ENCODE results near the gene ADCK1.
A peak's percentile ranks its signal among the peaks of the same experiment; 100 is the strongest.

Gene ADCK1

DNA sequence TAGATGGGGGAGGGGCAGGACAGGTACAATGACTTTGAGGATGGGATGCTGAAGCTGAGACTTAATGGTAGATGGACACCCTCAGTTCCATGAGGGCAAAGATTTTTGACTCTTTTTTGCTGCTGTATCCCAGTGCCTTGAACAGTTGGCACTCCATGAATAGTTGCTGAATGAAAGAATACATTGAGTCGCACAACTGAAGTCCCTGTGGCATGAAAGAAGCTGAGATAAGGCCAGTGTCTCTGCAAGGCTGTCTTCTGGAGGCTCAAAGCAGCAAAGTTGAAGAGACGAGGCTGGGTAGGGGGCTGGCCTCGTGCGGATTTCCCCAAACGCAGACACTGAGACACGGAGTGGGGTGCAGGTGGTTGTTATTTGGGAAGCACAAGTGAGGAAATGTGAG lies 179.3 kb downstream of the ADCK1 start:
- no peaks in the 10 kb centered on the region for H3K9me3 ChIP-seq (ENCODE audit: control extremely low read depth in 1 of 5, control insufficient read depth in 4 of 5, insufficient read depth in 2 of 5, low read depth in 1 of 5, low read length in 4 of 5)
- ChIA-PET POLR2A (no interaction called here), CTCF (interaction anchor here (0.6 to 3.8 kb wide), 7 partner anchors 8 to 117 kb away, joined by 3 to 28 read pairs (median 8); no protein-coding TSS in a partner anchor)
- no peak overlapping the region for H3K4me3 ChIP-seq (ENCODE audit: control insufficient read depth in 1 of 7, extremely low read depth in 1 of 7, insufficient read depth in 4 of 7, low read depth in 2 of 7, low read length in 6 of 7)
- no peak for DNase-seq
- H3K27ac ChIP-seq (ENCODE audit: insufficient read depth in 1 of 2, low read depth in 1 of 2, low read length in 2 of 2, poor library complexity in 1 of 2, severe bottlenecking in 2 of 2), result no peak overlapping the region
- no peaks in the 10 kb centered on the region for H3K36me3 ChIP-seq (ENCODE audit: control insufficient read depth in 4 of 4, insufficient read depth in 4 of 4, low read length in 3 of 4)
- H3K27me3 ChIP-seq (replicated peaks in 2 of 5; ENCODE audit: control insufficient read depth in 4 of 5, insufficient read depth in 5 of 5, low read length in 4 of 5), result peaks cover 0 to 4% (median 0%) of the 10 kb centered on the region in 5 experiments
- H3K4me1 ChIP-seq (ENCODE audit: control extremely low read depth in 1 of 4, control insufficient read depth in 4 of 4, insufficient read depth in 4 of 4, low read length in 3 of 4), result peaks cover 4 to 33% (median 23%) of the 10 kb centered on the region in 4 experiments
- WGBS (ENCODE audit: insufficient coverage), result 95% methylated on average over 6 of the region's 6 CpGs

DNA sequence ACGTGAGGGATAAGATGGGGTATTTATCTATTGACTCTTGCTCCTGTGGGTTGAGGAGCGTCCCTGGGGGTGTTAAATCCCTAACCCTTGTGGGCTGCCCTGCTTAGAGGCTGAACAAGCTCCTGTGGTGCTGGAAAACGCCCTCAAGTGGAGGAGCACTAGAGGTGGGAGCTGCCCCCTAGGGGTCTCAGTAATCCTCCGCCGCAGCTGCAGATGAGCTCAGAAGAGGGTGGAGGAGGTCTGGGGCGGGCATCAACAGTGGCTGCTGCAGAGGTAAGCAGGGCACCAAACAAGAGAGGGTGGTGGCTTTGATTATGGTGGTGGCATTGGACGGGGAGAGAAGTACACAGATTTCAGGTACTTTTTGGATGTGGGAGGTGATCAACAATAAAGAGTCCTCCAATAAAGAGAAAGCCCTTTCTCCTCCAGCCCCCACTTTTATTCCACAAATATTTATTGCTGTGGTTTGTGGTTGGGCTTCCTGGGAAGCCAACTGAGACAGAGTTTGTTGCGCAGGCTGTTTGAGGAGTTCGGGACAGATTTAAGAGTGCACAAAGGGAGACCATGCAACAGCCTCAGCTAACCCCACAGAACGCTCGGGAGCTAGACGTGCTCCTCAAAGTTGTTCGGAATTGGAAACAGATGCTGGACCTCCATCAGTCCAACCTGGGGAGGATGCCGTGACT lies 179.9 kb downstream of the ADCK1 start:
- POLR2A ChIA-PET, result no interaction called here
- Histone ChIP-seq H3K9me3 (ENCODE audit: control extremely low read depth in 1 of 5, control insufficient read depth in 4 of 5, insufficient read depth in 2 of 5, low read depth in 1 of 5, low read length in 4 of 5) (no peaks in the 10 kb centered on the region), H3K36me3 (ENCODE audit: control insufficient read depth in 4 of 4, insufficient read depth in 4 of 4, low read length in 3 of 4) (no peaks in the 10 kb centered on the region), H3K4me3 (ENCODE audit: control insufficient read depth in 1 of 7, extremely low read depth in 1 of 7, insufficient read depth in 4 of 7, low read depth in 2 of 7, low read length in 6 of 7) (peak overlapping the region in 2 of 7 experiments; percentile 29 to 31), H3K27me3 (replicated peaks in 2 of 5; ENCODE audit: control insufficient read depth in 4 of 5, insufficient read depth in 5 of 5, low read length in 4 of 5) (peaks cover 0 to 4% (median 0%) of the 10 kb centered on the region in 5 experiments), H3K4me1 (ENCODE audit: control extremely low read depth in 1 of 4, control insufficient read depth in 4 of 4, insufficient read depth in 4 of 4, low read length in 3 of 4) (peaks cover 6 to 40% (median 27%) of the 10 kb centered on the region in 4 experiments), H3K27ac (ENCODE audit: insufficient read depth in 1 of 2, low read depth in 1 of 2, low read length in 2 of 2, poor library complexity in 1 of 2, severe bottlenecking in 2 of 2) (no peak overlapping the region)
- peak; percentile 65 to 80 (median 72) for DNase-seq
- CTCF ChIA-PET, result interaction anchor here (0.5 to 3.8 kb wide), 8 partner anchors 8 to 118 kb away, joined by 3 to 28 read pairs (median 6); no protein-coding TSS in a partner anchor
- WGBS (ENCODE audit: insufficient coverage), result 34% methylated on average over 12 of the region's 14 CpGs

DNA sequence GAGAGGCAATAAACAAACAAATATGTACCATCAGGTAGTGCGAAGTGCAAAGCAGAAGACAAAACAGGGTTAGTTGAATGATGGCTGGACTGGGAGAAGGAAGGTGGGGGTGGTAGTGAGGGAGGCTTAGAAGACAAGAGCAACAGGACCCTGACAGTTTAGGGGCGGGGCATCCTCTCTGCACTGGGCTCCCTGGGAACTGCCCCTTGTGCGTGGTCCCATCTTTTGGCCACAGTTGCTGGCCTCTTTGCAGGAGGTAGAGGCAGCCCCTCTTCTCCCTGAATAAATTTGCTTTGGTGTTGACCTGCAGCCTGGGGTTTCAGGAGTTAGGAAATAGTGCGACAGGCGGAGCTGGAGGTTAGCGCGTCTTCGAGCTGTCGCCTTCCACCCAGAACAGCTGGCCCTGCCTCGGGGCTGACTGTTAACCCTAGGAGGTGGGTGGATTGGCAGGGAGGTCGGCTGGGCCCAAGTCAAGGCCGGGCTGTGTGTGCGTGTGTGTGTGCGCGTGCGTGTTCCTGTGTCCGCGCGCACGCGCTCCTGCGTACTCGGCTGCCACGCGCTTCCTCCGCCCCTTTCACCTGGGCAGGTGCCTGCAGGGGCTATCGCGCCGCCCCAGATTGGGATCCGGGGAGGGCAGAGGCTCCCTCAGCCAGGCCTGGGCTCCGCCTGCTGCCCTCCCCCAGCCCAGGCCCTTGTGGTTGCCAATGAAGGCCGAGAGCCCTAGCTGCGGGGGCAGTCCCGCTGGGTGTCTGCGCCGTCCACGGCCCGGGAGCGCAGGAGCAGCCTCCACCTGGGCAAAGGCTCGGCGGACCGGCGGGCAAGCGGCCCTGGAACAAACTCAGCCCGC lies 180.8 kb downstream of the ADCK1 start:
- ChIA-PET POLR2A (interaction anchor here (0.5 kb wide), 1 partner anchor 15 kb away, joined by 3 read pairs; no protein-coding TSS in a partner anchor), CTCF (interaction anchor here (1.1 to 5.1 kb wide), 5 partner anchors 9 to 125 kb away, joined by 3 to 28 read pairs (median 25); no protein-coding TSS in a partner anchor)
- Histone ChIP-seq H3K9me3 (ENCODE audit: control extremely low read depth in 1 of 5, control insufficient read depth in 4 of 5, insufficient read depth in 2 of 5, low read depth in 1 of 5, low read length in 4 of 5) (no peaks in the 10 kb centered on the region), H3K4me1 (ENCODE audit: control extremely low read depth in 1 of 4, control insufficient read depth in 4 of 4, insufficient read depth in 4 of 4, low read length in 3 of 4) (peaks cover 10 to 49% (median 34%) of the 10 kb centered on the region in 4 experiments), H3K4me3 (ENCODE audit: control insufficient read depth in 1 of 7, extremely low read depth in 1 of 7, insufficient read depth in 4 of 7, low read depth in 2 of 7, low read length in 6 of 7) (peak overlapping the region; percentile 5 to 79 (median 51)), H3K36me3 (ENCODE audit: control insufficient read depth in 4 of 4, insufficient read depth in 4 of 4, low read length in 3 of 4) (no peaks in the 10 kb centered on the region), H3K27me3 (replicated peaks in 2 of 5; ENCODE audit: control insufficient read depth in 4 of 5, insufficient read depth in 5 of 5, low read length in 4 of 5) (peaks cover 0 to 4% (median 0%) of the 10 kb centered on the region in 5 experiments), H3K27ac (ENCODE audit: insufficient read depth in 1 of 2, low read depth in 1 of 2, low read length in 2 of 2, poor library complexity in 1 of 2, severe bottlenecking in 2 of 2) (no peak overlapping the region)
- DNase-seq, result peak; percentile 17 to 61 (median 41)
- WGBS (ENCODE audit: insufficient coverage), result 7% methylated on average over 40 of the region's 45 CpGs
